Ovary (tissue), 9 donors: ENCODE measurements around the gene C1orf226. TPM values are rescaled to one million over a fixed set of nuclear protein-coding genes. Genes with fewer than 3 reads are reported as not detected.

Source experiments
- DNase-seq, 5 donors: peaks; one replicate each; pipeline ENCODE4 v3.0.0-alpha.2; 2019 to 2020
- H3K27ac ChIP-seq, 2 donors: fragments of 200-600 bp; one replicate each; pipeline versions ENCODE4 v1.5.1 to v1.8.0; 2019 to 2022
- H3K27me3 ChIP-seq: fragments of 200-600 bp; one replicate; pipeline ENCODE4 v1.8.0; 2022
- H3K36me3 ChIP-seq: fragments of 200-600 bp; sonication (generic); one replicate; pipeline ENCODE4 v1.5.1; 2019
- H3K4me1 ChIP-seq: one replicate; pipeline ENCODE4 v1.8.1; 2013; ENCODE audit warnings: mild to moderate bottlenecking, moderate library complexity; ENCODE audit not compliant: insufficient read depth
- H3K4me3 ChIP-seq: fragments of 200-600 bp; sonication (generic); one replicate; pipeline ENCODE4 v1.5.1; 2017
- H3K9me3 ChIP-seq, 2 donors: fragments of 200-600 bp in 1 of 2; sonication (generic) in 1 of 2; one replicate each; pipeline versions ENCODE4 v1.5.1 to v1.8.1; 2013 to 2019; ENCODE audit warnings: mild to moderate bottlenecking in 1 of 2, moderate library complexity in 1 of 2
- EP300 ChIP-seq: sonication (generic); formaldehyde crosslinking; IDR thresholded peaks from one replicate; pipeline ENCODE4 v1.6.1; 2017; ENCODE audit warnings: antibody characterized with exemption
- POLR2A ChIP-seq: fragments of 450-650 bp; IDR thresholded peaks from one replicate; pipeline ENCODE4 v1.6.1; 2017; ENCODE audit warnings: antibody characterized with exemption, mild to moderate bottlenecking, moderate library complexity
- WGBS, 3 donors: extraction: QIAGEN DNeasy Blood & Tissue Kit in 1 of 3; methylation state at CpG; one replicate each; pipeline versions ENCODE4 v1.1.5 to v1.1.7; 2013 to 2017; 5-methylcytosine and 5-hydroxymethylcytosine counted together
- intact Hi-C, 4 donors: fragments of 100-400 bp; cut with DNase I; formaldehyde crosslinking; loops; one replicate each; pipeline versions ENCODE4 v1.11.0 to v1.15.1; 2022 to 2023
- polyA plus RNA-seq, 2 donors: library from polyadenylated mRNA; stranded (reverse); fragments of 200-250 nt in 1 of 2; fragments of 350-450 nt in 1 of 2; fragmentation: Illumina TruSeq in 1 of 2; extraction: RNeasy Lipid Tissue Mini Kit (QIAGEN cat#74804) in 1 of 2; gene quantifications; one replicate each; pipeline ENCODE4 v1.2.3, GENCODE V29; 2013 to 2014
- total RNA-seq, 7 donors: library from RNA; depleted of rRNA in 2 of 7; stranded (reverse); fragments of >200 nt in 2 of 7; fragmentation: NEBNext Ultra II Directional in 3 of 7; extraction: Animal tissue kit (Norgen Biotek cat#: 25700) in 3 of 7; gene quantifications; one replicate each; pipeline versions ENCODE4 v1.1.0 to v1.2.4, GENCODE V29; 2016 to 2023
- TF ChIP-seq, protein P1 (sequence below), 3 donors: fragments of 450-650 bp in 2 of 3; fragments of 200-600 bp in 1 of 3; IDR thresholded peaks; one replicate each; pipeline versions ENCODE4 v1.5.1 to v1.8.0; 2016 to 2022; ENCODE audit warnings: antibody characterized with exemption in 3 of 3, mild to moderate bottlenecking in 1 of 3
- donor health status: DM: no; HTN: no; CAD: no; lungs with moderate emphysema.
- donor health status: DM: no; HTN: no; CAD: no.
- donor health status: Bipolar disorder and iron deficiency.
- donor health status: DM: yes; HTN: yes; CAD: no.
- donor health status: DM: no; HTN: no; CAD: no.
- donor health status: DM: yes; HTN: yes; CAD: no.

C1orf226 gene
- total and polyA plus RNA-seq, 9 donors: 0.36 to 8.4 (median 1.5) TPM

- intact Hi-C loops: no loop called here
- DNase-seq: no peak
- 87 to 92% (median 91%) methylated on average over 1 of the region's 1 CpG for WGBS, 3 donors
- H3K27me3 ChIP-seq: no peaks in the 10 kb centered on the region
- no peaks in the 10 kb centered on the region for H3K36me3 ChIP-seq
- no peak overlapping the region for H3K4me3 ChIP-seq
- no peaks in the 10 kb centered on the region for H3K9me3 ChIP-seq
- no peak overlapping the region for H3K27ac ChIP-seq
- no peaks in the 10 kb centered on the region for H3K4me1 ChIP-seq
- TF ChIP-seq, protein P1, sequence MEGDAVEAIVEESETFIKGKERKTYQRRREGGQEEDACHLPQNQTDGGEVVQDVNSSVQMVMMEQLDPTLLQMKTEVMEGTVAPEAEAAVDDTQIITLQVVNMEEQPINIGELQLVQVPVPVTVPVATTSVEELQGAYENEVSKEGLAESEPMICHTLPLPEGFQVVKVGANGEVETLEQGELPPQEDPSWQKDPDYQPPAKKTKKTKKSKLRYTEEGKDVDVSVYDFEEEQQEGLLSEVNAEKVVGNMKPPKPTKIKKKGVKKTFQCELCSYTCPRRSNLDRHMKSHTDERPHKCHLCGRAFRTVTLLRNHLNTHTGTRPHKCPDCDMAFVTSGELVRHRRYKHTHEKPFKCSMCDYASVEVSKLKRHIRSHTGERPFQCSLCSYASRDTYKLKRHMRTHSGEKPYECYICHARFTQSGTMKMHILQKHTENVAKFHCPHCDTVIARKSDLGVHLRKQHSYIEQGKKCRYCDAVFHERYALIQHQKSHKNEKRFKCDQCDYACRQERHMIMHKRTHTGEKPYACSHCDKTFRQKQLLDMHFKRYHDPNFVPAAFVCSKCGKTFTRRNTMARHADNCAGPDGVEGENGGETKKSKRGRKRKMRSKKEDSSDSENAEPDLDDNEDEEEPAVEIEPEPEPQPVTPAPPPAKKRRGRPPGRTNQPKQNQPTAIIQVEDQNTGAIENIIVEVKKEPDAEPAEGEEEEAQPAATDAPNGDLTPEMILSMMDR (IDR thresholded peaks at IDR 0.05): no peak
- TF ChIP-seq EP300: no peak
- no peak for TF ChIP-seq POLR2A
These were observed 11.4 kb upstream of the C1orf226 start for GRCh38 chr1:162370161-162370560.

DNA sequence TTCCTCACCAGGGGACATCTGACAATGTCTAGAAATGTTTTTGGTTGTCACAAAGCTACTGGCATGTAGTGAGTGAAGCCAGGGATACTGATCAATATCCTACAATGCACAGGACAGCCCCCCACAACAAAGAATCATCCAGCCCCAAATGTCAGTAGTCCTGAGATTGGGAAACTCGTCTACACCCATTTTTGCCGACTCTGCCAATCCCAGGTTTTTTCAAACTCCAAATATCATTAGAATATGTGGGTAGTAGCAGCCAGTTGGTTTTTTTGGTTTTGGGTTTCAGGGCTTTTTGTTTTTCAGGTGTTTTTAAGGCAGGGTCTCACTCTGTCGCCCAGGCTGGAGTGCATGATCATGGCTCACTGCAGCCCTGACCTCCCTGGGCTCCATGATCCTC is 10.8 kb upstream of the C1orf226 start:
- H3K9me3 ChIP-seq: no peaks in the 10 kb centered on the region
- DNase-seq: no peak
- intact Hi-C loops: no loop called here
- H3K27ac ChIP-seq: no peak overlapping the region
- no peak overlapping the region for H3K4me3 ChIP-seq
- WGBS, 3 donors: 89 to 100% (median 94%) methylated on average over 3 of the region's 3 CpGs
- TF ChIP-seq EP300 (no peak), POLR2A (no peak)
- TF ChIP-seq, protein P1 (IDR thresholded peaks at IDR 0.05): no peak
- H3K27me3 ChIP-seq: no peaks in the 10 kb centered on the region
- no peaks in the 10 kb centered on the region for H3K36me3 ChIP-seq
- H3K4me1 ChIP-seq: no peaks in the 10 kb centered on the region

- TF ChIP-seq EP300 (no peak), POLR2A (no peak)
- TF ChIP-seq, protein P1 (IDR thresholded peaks at IDR 0.05): no peak
- intact Hi-C loops: no loop called here
These were observed 9.9 kb upstream of the C1orf226 start for GRCh38 chr1:162371611-162372010.

DNA sequence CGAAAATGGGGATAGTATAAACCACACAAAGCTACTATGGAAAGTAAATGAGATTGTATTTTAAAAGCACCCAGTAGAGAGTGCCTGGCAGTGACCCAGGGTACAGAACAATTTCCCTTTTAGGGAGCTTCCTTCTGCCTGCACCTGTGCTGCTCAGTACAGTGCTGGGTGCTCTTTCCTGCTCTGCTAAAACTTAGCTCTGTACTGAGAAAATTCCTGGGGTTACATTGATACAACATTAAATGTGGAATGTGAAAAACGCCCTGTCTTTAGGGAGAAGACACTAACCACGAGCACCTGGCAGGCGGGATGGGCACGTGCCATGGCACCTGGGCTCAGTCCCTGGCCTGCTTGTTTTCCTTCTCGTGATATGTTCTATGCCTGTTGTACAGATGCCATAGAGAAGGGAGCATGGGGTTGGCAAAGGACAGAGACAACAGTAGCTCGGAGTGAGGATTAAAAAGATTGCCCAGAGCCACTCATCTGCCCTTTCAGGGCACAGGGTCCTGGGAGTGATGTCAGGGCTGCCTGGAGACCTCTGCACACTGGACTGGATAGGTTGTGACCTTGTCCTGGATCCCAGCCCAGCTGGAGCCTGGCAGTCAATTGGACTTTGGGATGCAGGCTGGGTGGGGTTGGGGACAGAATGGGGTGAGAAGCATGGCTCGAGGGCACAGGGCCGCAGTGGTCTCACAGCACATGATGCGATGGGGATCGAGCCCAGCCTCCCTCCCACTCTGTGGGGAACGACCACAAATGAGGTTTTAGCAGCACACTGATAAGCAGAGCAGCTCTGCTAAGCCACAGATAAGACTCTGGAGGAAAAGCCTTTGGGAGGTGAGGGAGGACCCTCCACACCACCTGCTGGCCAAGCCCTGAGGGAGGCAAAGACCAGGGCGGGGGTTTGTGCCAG is 9.1 kb upstream of the C1orf226 start:
- H3K27me3 ChIP-seq: no peaks in the 10 kb centered on the region
- WGBS, 3 donors: 60 to 67% (median 63%) methylated on average over 13 of the region's 13 CpGs
- intact Hi-C loops: no loop called here
- no peaks in the 10 kb centered on the region for H3K4me1 ChIP-seq
- H3K36me3 ChIP-seq: no peaks in the 10 kb centered on the region
- DNase-seq: no peak
- no peak overlapping the region for H3K4me3 ChIP-seq
- H3K9me3 ChIP-seq: no peaks in the 10 kb centered on the region
- no peak overlapping the region for H3K27ac ChIP-seq
- no peak for TF ChIP-seq EP300
- no peak for TF ChIP-seq POLR2A
- TF ChIP-seq, protein P1 (IDR thresholded peaks at IDR 0.05): no peak

More at GRCh38 chr1:162371611-162372010, 9.9 kb upstream of the C1orf226 start:
- no peaks in the 10 kb centered on the region for H3K27me3 ChIP-seq
- no peaks in the 10 kb centered on the region for H3K36me3 ChIP-seq
- WGBS, 3 donors: 76 to 89% (median 76%) methylated on average over 6 of the region's 6 CpGs
- no peak overlapping the region for H3K27ac ChIP-seq
- DNase-seq: no peak
- no peaks in the 10 kb centered on the region for H3K4me1 ChIP-seq
- no peak overlapping the region for H3K4me3 ChIP-seq
- H3K9me3 ChIP-seq: no peaks in the 10 kb centered on the region
